Measurements from ENCODE around the gene LTBP2. TPM values are rescaled to one million over a fixed set of nuclear protein-coding genes. Genes with fewer than 3 reads are reported as not detected.

The LTBP2 gene
- total RNA-seq, 2 donors from 2014 or later, result 674 to 973 TPM

DNA sequence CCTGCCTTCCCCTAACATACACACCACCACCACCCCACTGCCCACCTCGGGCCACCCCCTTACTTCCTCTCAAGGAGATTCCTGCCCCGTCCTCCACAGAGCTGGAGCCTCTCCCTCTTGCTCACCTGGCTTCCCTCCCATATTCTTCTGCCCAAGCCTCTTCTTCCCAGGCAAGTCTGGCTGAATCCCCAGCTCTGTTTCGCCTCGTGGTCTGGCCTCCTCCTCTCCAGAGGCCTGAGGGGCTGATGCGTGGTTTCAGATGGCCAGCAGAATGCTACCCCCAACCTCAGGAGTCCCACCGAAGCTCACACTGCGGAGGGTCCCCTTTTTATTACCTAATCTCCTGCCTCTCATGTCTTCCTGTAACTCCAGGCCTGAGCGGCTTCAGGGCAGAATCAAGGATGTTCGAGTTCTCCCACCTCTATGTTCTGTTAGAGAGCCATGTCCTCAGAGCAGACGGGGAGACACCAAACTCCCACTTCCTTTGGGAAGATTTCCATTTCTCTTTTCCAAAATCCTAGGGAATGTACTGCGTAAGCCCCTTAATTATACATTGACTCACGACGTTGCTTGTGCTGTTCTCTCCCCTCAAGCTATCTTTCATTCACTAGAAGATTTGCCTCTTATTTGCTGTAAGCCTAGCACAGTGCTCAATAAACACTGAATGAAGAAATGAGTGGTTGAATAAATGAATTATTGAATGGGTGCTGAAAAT lies 33.9 kb upstream of the LTBP2 start:
- TF ChIP-seq, protein P1, sequence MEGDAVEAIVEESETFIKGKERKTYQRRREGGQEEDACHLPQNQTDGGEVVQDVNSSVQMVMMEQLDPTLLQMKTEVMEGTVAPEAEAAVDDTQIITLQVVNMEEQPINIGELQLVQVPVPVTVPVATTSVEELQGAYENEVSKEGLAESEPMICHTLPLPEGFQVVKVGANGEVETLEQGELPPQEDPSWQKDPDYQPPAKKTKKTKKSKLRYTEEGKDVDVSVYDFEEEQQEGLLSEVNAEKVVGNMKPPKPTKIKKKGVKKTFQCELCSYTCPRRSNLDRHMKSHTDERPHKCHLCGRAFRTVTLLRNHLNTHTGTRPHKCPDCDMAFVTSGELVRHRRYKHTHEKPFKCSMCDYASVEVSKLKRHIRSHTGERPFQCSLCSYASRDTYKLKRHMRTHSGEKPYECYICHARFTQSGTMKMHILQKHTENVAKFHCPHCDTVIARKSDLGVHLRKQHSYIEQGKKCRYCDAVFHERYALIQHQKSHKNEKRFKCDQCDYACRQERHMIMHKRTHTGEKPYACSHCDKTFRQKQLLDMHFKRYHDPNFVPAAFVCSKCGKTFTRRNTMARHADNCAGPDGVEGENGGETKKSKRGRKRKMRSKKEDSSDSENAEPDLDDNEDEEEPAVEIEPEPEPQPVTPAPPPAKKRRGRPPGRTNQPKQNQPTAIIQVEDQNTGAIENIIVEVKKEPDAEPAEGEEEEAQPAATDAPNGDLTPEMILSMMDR (IDR thresholded peaks at IDR 0.05), result no peak
- ATAC-seq (ENCODE audit: insufficient number of reproducible peaks, low FRiP score, low read depth) (no peak), DNase-seq (ENCODE audit: low spot score) (no peak)
- Histone ChIP-seq H3K36me3 (no peaks in the 10 kb centered on the region), H3K27me3 (replicated peaks; ENCODE audit: insufficient read depth) (no peaks in the 10 kb centered on the region), H3K4me3 (no peak overlapping the region), H3K4me1 (ENCODE audit: control insufficient read depth in 1 of 2, low read depth in 2 of 2) (peaks cover 34 to 82% of the 10 kb centered on the region in 2 donors), H3K27ac (peak overlapping the region; percentile 23 to 87), H3K9me3 (no peaks in the 10 kb centered on the region)

DNA sequence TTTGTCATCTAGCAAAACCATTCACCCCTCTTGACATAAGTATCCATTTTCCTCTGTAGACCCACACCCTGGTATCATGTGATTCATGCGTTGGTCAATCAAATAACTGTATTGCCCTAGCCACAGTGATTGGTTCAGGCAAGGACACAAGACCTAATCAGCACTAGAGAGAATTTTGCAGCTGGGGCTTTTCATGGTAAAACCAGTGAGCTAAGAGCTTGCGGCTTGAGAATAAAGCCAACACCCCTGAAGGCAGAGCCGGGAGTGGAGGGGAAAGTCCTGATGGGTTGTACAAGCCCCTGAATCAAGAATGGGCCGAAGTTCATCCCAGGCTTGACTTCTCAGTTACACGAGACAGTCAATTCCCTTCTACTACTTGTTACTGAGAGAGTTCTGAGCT lies 33.2 kb upstream of the LTBP2 start:
- Histone ChIP-seq H3K36me3 (no peaks in the 10 kb centered on the region), H3K27me3 (replicated peaks; ENCODE audit: insufficient read depth) (no peaks in the 10 kb centered on the region), H3K9me3 (no peaks in the 10 kb centered on the region), H3K27ac (peak overlapping the region; percentile 23 to 72), H3K4me1 (ENCODE audit: control insufficient read depth in 1 of 2, low read depth in 2 of 2) (peaks cover 33 to 81% of the 10 kb centered on the region in 2 donors), H3K4me3 (no peak overlapping the region)
- no peak for ATAC-seq (ENCODE audit: insufficient number of reproducible peaks, low FRiP score, low read depth)
- DNase-seq (ENCODE audit: low spot score), result no peak
- TF ChIP-seq, protein P1 (IDR thresholded peaks at IDR 0.05), result no peak

DNA sequence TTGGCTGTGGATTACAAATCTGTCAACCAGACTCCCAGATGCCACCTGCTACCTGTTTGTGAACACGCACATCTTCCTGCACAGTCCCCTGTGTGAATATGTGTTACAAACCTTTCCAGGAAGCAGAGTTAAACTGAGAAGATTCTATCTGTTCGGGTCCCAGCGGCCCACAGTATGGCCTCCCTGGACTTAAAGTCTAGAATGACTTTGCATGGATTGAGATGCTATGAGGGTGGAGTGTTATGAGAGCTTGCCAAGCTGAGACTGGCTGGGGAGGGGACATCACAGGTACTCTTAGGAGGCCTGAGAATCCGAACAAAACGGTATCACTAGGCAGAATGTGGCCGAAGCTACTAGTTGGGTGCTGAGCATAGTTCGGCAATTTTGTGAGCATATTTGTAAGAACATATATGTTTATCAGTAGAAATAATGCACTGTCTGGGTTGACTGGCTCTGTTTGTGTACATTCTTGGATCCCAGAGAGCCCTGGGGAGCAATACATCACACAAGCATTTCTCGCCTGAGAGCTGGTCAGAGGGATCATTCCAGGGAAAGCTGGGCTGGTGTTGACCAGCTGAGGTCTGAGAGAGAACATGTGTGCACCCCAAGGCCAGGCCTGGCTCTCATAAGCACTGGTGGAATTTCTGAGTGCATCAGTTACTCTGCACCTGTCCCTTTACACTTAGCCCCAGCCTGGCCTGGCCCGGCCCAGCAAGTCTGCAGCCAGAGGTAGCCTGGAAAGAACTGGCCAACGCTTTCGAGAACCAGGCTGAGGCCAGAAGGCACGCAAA lies 29.8 kb upstream of the LTBP2 start:
- H3K27ac ChIP-seq, result peak overlapping the region; percentile 62 to 67
- H3K36me3 ChIP-seq, result no peaks in the 10 kb centered on the region
- TF ChIP-seq, protein P1 (IDR thresholded peaks at IDR 0.05), result no peak
- no peak overlapping the region for H3K4me3 ChIP-seq
- no peaks in the 10 kb centered on the region for H3K9me3 ChIP-seq
- ATAC-seq (ENCODE audit: insufficient number of reproducible peaks, low FRiP score, low read depth), result no peak
- DNase-seq (ENCODE audit: low spot score), result no peak
- H3K27me3 ChIP-seq (replicated peaks; ENCODE audit: insufficient read depth), result no peaks in the 10 kb centered on the region
- H3K4me1 ChIP-seq (ENCODE audit: control insufficient read depth in 1 of 2, low read depth in 2 of 2), result peaks cover 8 to 75% of the 10 kb centered on the region in 2 donors

DNA sequence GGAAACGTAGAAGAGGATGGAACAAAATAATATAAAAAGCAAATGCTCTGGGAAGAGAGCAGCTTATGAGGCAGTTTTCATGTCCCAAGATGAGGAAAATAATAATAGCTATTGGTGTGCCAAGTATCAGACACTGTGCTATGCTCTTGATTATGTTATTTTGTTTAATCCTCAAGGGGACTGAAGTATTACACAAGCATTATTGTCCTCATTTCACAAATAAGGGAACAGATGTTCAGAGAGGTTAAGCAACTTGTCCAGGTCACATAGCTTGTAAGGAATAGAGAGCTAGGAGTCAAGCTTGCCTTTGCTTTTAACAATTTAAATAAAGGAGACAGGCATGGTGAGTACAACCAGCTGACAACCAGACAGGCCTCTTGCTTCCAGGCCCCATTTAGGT lies 26.9 kb upstream of the LTBP2 start:
- Histone ChIP-seq H3K4me1 (ENCODE audit: control insufficient read depth in 1 of 2, low read depth in 2 of 2) (peaks cover 8 to 65% of the 10 kb centered on the region in 2 donors), H3K27ac (peak overlapping the region in 1 of 2 donors; percentile 76), H3K27me3 (replicated peaks; ENCODE audit: insufficient read depth) (no peaks in the 10 kb centered on the region)

DNA sequence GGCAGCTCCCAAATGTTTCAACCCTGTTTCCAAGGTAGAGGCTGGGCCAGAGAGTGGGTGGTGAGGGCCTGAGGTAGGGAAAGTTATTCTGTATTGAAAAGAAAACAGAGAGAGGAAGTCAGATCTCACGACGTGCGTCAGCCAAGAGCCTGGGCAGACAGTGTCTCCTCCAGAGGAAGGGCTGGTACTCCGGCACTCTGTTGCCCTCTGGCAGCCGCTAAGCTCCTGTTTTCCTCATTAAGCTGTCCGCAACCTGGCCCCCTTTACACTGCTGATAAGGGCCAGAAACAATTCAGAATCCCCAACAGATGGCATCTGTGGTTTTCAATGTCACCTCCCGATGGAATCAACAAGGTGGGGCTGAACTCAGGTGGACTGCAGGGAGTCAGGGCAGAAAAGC lies 26.0 kb upstream of the LTBP2 start:
- Histone ChIP-seq H3K4me1 (ENCODE audit: control insufficient read depth in 1 of 2, low read depth in 2 of 2) (peaks cover 8 to 63% of the 10 kb centered on the region in 2 donors), H3K4me3 (no peak overlapping the region), H3K36me3 (no peaks in the 10 kb centered on the region), H3K27me3 (replicated peaks; ENCODE audit: insufficient read depth) (no peaks in the 10 kb centered on the region), H3K9me3 (no peaks in the 10 kb centered on the region), H3K27ac (peak overlapping the region; percentile 21 to 76)
- TF ChIP-seq, protein P1 (IDR thresholded peaks at IDR 0.05), result no peak
- DNase-seq (ENCODE audit: low spot score), result no peak
- ATAC-seq (ENCODE audit: insufficient number of reproducible peaks, low FRiP score, low read depth), result no peak

More for the DNA sequence above, 26.9 kb upstream of the LTBP2 start:
- TF ChIP-seq, protein P1 (IDR thresholded peaks at IDR 0.05), result no peak
- Histone ChIP-seq H3K4me3 (no peak overlapping the region), H3K36me3 (no peaks in the 10 kb centered on the region), H3K9me3 (no peaks in the 10 kb centered on the region)
- DNase-seq (ENCODE audit: low spot score) (no peak), ATAC-seq (ENCODE audit: insufficient number of reproducible peaks, low FRiP score, low read depth) (no peak)
